Uterus (tissue), 4 donors: Measurements from ENCODE around the gene RPS19. TPM values are rescaled to one million over a fixed set of nuclear protein-coding genes. Genes with fewer than 3 reads are reported as not detected.

Experiments
- DNase-seq, 2 donors: peaks; one replicate each; pipeline ENCODE4 v3.0.0-alpha.2; 2019 to 2020
- H3K27ac ChIP-seq, 2 donors: fragments of 200-600 bp; sonication (generic); 1 replicate in 1 of 2; 2 replicates in 1 of 2; pipeline ENCODE4 v1.5.1; 2016 to 2018
- H3K27me3 ChIP-seq, 2 donors: fragments of 200-600 bp; sonication (generic); one replicate each; pipeline ENCODE4 v1.5.1; 2018 to 2019; ENCODE audit warnings: control low read depth in 1 of 2
- H3K36me3 ChIP-seq, 2 donors: fragments of 200-600 bp; sonication (generic); one replicate each; pipeline ENCODE4 v1.5.1; 2019; ENCODE audit warnings: control low read depth in 1 of 2
- H3K4me1 ChIP-seq, 2 donors: fragments of 200-600 bp; sonication (generic); one replicate each; pipeline ENCODE4 v1.5.1; 2018 to 2019; ENCODE audit warnings: control low read depth in 1 of 2
- H3K4me3 ChIP-seq, 2 donors: fragments of 200-600 bp; sonication (generic); 1 replicate in 1 of 2; 2 replicates in 1 of 2; pipeline ENCODE4 v1.5.1; 2018 to 2019; ENCODE audit warnings: mild to moderate bottlenecking in 1 of 2
- H3K9me3 ChIP-seq, 2 donors: fragments of 200-600 bp; sonication (generic); one replicate each; pipeline ENCODE4 v1.5.1; 2019; ENCODE audit warnings: control low read depth in 1 of 2
- CTCF ChIP-seq, 4 experiments: fragments of 200-600 bp in 2 of 4; fragments of 450-650 bp in 2 of 4; sonication (generic) in 2 of 4; IDR thresholded peaks; one replicate each; pipeline ENCODE4 v1.5.1; 2016 to 2019; ENCODE audit warnings: antibody characterized with exemption in 4 of 4, mild to moderate bottlenecking in 2 of 4, moderate library complexity in 1 of 4
- POLR2A ChIP-seq, 2 donors: fragments of 450-650 bp; IDR thresholded peaks; one replicate each; pipeline ENCODE4 v1.6.1; 2016; ENCODE audit warnings: antibody characterized with exemption in 2 of 2, mild to moderate bottlenecking in 1 of 2, moderate library complexity in 1 of 2
- intact Hi-C: fragments of 100-400 bp; cut with DNase I; formaldehyde crosslinking; loops from one replicate; pipeline ENCODE4 v1.15.1; 2023; ENCODE audit warnings: low total_unique reads
- total RNA-seq, 4 donors: library from RNA; depleted of rRNA in 3 of 4; stranded (reverse); fragments of >200 nt in 3 of 4; gene quantifications; one replicate each; pipeline versions ENCODE4 v1.1.0 to v1.2.4, GENCODE V29; 2014 to 2023
- donor health status: DM: yes; HTN: yes; CAD: no.

Gene RPS19
- total RNA-seq: 1,000 to 10,000 TPM in 2 of 4 donors, 100 to 1,000 TPM in 2; 324 to 1,895 (median 1,094) TPM

- Histone ChIP-seq H3K27me3 (no peaks in the 10 kb centered on the region), H3K9me3 (no peaks in the 10 kb centered on the region), H3K4me1 (peaks cover 6 to 24% of the 10 kb centered on the region in 2 donors), H3K36me3 (no peaks in the 10 kb centered on the region), H3K4me3 (peak within 1 kb of the TSS; percentile 65 to 77), H3K27ac (peak within 1 kb of the TSS; percentile 90 to 98)
- intact Hi-C loops: no loop called here
- peak; percentile 98 to 100 for DNase-seq
- peak; percentile 45 to 81 for TF ChIP-seq POLR2A (IDR thresholded peaks at IDR 0.05)
- TF ChIP-seq CTCF (IDR thresholded peaks at IDR 0.05): peak; percentile 46 to 85 (median 74)
Measured at GRCh38 chr19:41859618-41860418, at the start of gene RPS19. RPS19 (plus strand) TSS chr19:41860255; CDS start chr19:41860775, 520 bp downstream.

- H3K36me3 ChIP-seq: no peaks in the 10 kb centered on the region
- no peak overlapping the region for H3K27ac ChIP-seq
- H3K4me1 ChIP-seq: no peaks in the 10 kb centered on the region
- TF ChIP-seq CTCF (IDR thresholded peaks at IDR 0.05) (no peak), POLR2A (IDR thresholded peaks at IDR 0.05) (no peak)
- DNase-seq: no peak
- intact Hi-C loops: no loop called here
- no peaks in the 10 kb centered on the region for H3K27me3 ChIP-seq
- H3K9me3 ChIP-seq: no peaks in the 10 kb centered on the region
- H3K4me3 ChIP-seq: no peak overlapping the region
Measured at GRCh38 chr19:41810301-41810700, 49.8 kb upstream of the RPS19 start.

GRCh38 chr19:41811036-41811435, 49.0 kb upstream of the RPS19 start:
- Histone ChIP-seq H3K36me3 (no peaks in the 10 kb centered on the region), H3K27ac (no peak overlapping the region), H3K9me3 (no peaks in the 10 kb centered on the region), H3K27me3 (no peaks in the 10 kb centered on the region), H3K4me3 (no peak overlapping the region), H3K4me1 (no peaks in the 10 kb centered on the region)
- intact Hi-C loops: no loop called here
- no peak for DNase-seq
- no peak for TF ChIP-seq CTCF (IDR thresholded peaks at IDR 0.05)
- no peak for TF ChIP-seq POLR2A (IDR thresholded peaks at IDR 0.05)

GRCh38 chr19:41811981-41812380, 48.1 kb upstream of the RPS19 start:
- no peak overlapping the region for H3K27ac ChIP-seq
- H3K36me3 ChIP-seq: no peaks in the 10 kb centered on the region
- H3K9me3 ChIP-seq: no peaks in the 10 kb centered on the region
- intact Hi-C loops: no loop called here
- H3K4me1 ChIP-seq: no peaks in the 10 kb centered on the region
- H3K27me3 ChIP-seq: no peaks in the 10 kb centered on the region
- no peak for TF ChIP-seq CTCF (IDR thresholded peaks at IDR 0.05)
- no peak for TF ChIP-seq POLR2A (IDR thresholded peaks at IDR 0.05)
- no peak for DNase-seq
- H3K4me3 ChIP-seq: no peak overlapping the region

- DNase-seq: no peak
- Histone ChIP-seq H3K4me3 (no peak overlapping the region), H3K27ac (no peak overlapping the region), H3K9me3 (no peaks in the 10 kb centered on the region), H3K4me1 (no peaks in the 10 kb centered on the region), H3K27me3 (no peaks in the 10 kb centered on the region), H3K36me3 (no peaks in the 10 kb centered on the region)
- intact Hi-C loops: no loop called here
- TF ChIP-seq CTCF (IDR thresholded peaks at IDR 0.05) (no peak), POLR2A (IDR thresholded peaks at IDR 0.05) (no peak)
Measured at GRCh38 chr19:41813911-41814310, 46.1 kb upstream of the RPS19 start.
